ENCODE data around the gene MMRN2. TPM values are rescaled to one million over a fixed set of nuclear protein-coding genes. Genes with fewer than 3 reads are reported as not detected.

Gene MMRN2
- polyA plus RNA-seq, 1 donor from 2014 or later: 0.15 TPM

DNA sequence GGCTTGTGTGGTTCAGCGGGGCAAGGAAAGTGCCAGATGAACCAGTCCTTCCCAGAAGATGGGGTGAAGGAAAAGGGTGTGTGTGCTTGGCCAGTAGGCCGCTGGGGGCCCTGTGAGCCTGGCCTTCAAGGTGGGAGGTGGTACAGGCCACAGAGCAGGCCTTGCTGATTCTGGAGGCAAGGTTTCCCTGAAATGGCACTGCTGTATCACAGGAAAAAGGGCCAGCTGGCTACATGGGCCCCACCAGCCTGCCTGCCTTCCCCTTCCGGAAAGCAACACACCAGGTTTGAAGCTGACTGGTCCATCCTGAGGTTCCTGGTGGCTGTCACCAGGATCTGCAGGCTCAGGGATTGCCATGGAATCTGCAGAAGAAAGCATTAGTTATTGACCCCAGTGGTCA, 12.5 kb downstream of the MMRN2 start:
- no peaks in the 10 kb centered on the region for H3F3A ChIP-seq (ENCODE audit: insufficient read depth, low read length, poor library complexity, severe bottlenecking)
- no peak overlapping the region for H3K9ac ChIP-seq (ENCODE audit: low read length)
- H2AFZ ChIP-seq (ENCODE audit: low read depth, low read length): no peak overlapping the region
- H3K36me3 ChIP-seq (ENCODE audit: insufficient read depth, low read length): no peaks in the 10 kb centered on the region
- H3K27ac ChIP-seq (ENCODE audit: low read length): no peak overlapping the region
- no peak overlapping the region for H3K4me2 ChIP-seq (ENCODE audit: low read length)
- H4K20me1 ChIP-seq (ENCODE audit: insufficient read depth): no peaks in the 10 kb centered on the region
- H3K9me3 ChIP-seq (ENCODE audit: low read length): no peaks in the 10 kb centered on the region
- H3K79me2 ChIP-seq (replicated peaks; ENCODE audit: insufficient read depth, low read length): no peaks in the 10 kb centered on the region
- no peaks in the 10 kb centered on the region for H3K27me3 ChIP-seq (ENCODE audit: insufficient read depth, low read depth, low read length)
- no peaks in the 10 kb centered on the region for H3K9me2 ChIP-seq (ENCODE audit: insufficient read depth, low read length)
- H3K4me3 ChIP-seq (ENCODE audit: low read length): no peak overlapping the region
- TF ChIP-seq REST (IDR thresholded peaks at IDR 0.05; ENCODE audit: borderline replicate concordance) (no peak), CTCF (IDR thresholded peaks at IDR 0.05; ENCODE audit: poor library complexity, severe bottlenecking) (no peak), SMC3 (conservative IDR thresholded peaks at IDR 0.05; ENCODE audit: poor library complexity) (no peak), POLR2AphosphoS5 (IDR thresholded peaks at IDR 0.05) (no peak), EZH2 (IDR thresholded peaks at IDR 0.05; ENCODE audit: borderline replicate concordance, insufficient read depth, low read length, poor library complexity, severe bottlenecking) (no peak), RAD21 (conservative IDR thresholded peaks at IDR 0.05) (no peak), TAF1 (IDR thresholded peaks at IDR 0.05; ENCODE audit: low read depth) (no peak), MXI1 (conservative IDR thresholded peaks at IDR 0.05; ENCODE audit: poor library complexity, severe bottlenecking) (no peak), EP300 (conservative IDR thresholded peaks at IDR 0.05; ENCODE audit: poor library complexity, severe bottlenecking) (no peak)

- no peak overlapping the region for H3K9ac ChIP-seq (ENCODE audit: low read length)
- no peak overlapping the region for H3K27ac ChIP-seq (ENCODE audit: low read length)
- TF ChIP-seq RAD21 (conservative IDR thresholded peaks at IDR 0.05) (no peak), REST (IDR thresholded peaks at IDR 0.05; ENCODE audit: borderline replicate concordance) (no peak), MXI1 (conservative IDR thresholded peaks at IDR 0.05; ENCODE audit: poor library complexity, severe bottlenecking) (no peak), EZH2 (IDR thresholded peaks at IDR 0.05; ENCODE audit: borderline replicate concordance, insufficient read depth, low read length, poor library complexity, severe bottlenecking) (no peak), TAF1 (IDR thresholded peaks at IDR 0.05; ENCODE audit: low read depth) (no peak), POLR2AphosphoS5 (IDR thresholded peaks at IDR 0.05) (no peak), SMC3 (conservative IDR thresholded peaks at IDR 0.05; ENCODE audit: poor library complexity) (no peak), CTCF (IDR thresholded peaks at IDR 0.05; ENCODE audit: poor library complexity, severe bottlenecking) (no peak), EP300 (conservative IDR thresholded peaks at IDR 0.05; ENCODE audit: poor library complexity, severe bottlenecking) (no peak)
- no peak overlapping the region for H3K4me3 ChIP-seq (ENCODE audit: low read length)
- H3K27me3 ChIP-seq (ENCODE audit: insufficient read depth, low read depth, low read length): no peaks in the 10 kb centered on the region
- H3K4me2 ChIP-seq (ENCODE audit: low read length): no peak overlapping the region
- no peaks in the 10 kb centered on the region for H3K36me3 ChIP-seq (ENCODE audit: insufficient read depth, low read length)
- H3K79me2 ChIP-seq (replicated peaks; ENCODE audit: insufficient read depth, low read length): no peaks in the 10 kb centered on the region
- H3F3A ChIP-seq (ENCODE audit: insufficient read depth, low read length, poor library complexity, severe bottlenecking): no peaks in the 10 kb centered on the region
- H3K9me2 ChIP-seq (ENCODE audit: insufficient read depth, low read length): no peaks in the 10 kb centered on the region
- H3K9me3 ChIP-seq (ENCODE audit: low read length): no peaks in the 10 kb centered on the region
- H2AFZ ChIP-seq (ENCODE audit: low read depth, low read length): no peak overlapping the region
- no peaks in the 10 kb centered on the region for H4K20me1 ChIP-seq (ENCODE audit: insufficient read depth)
Measured at GRCh38 chr10:86944471-86944870, 12.9 kb downstream of the MMRN2 start.
